Vagina (tissue), 2 donors: ENCODE data around the gene KCNK17.

Experiments used
- CTCF ChIP-seq, 3 experiments: fragments of 450-650 bp in 2 of 3; fragments of 200-600 bp in 1 of 3; sonication (generic) in 1 of 3; IDR thresholded peaks; one replicate each; pipeline ENCODE4 v1.5.1; 2017 to 2019; ENCODE audit warnings: antibody characterized with exemption in 3 of 3, mild to moderate bottlenecking in 2 of 3, moderate library complexity in 2 of 3
- POLR2A ChIP-seq, 2 donors: fragments of 450-650 bp; IDR thresholded peaks; one replicate each; pipeline ENCODE4 v1.6.1; 2017; ENCODE audit warnings: antibody characterized with exemption in 2 of 2, mild to moderate bottlenecking in 2 of 2, moderate library complexity in 2 of 2

GRCh38 chr6:39274471-39274870 is 39.7 kb downstream of the KCNK17 start:
- TF ChIP-seq CTCF (IDR thresholded peaks at IDR 0.05) (no peak), POLR2A (IDR thresholded peaks at IDR 0.05) (no peak)
